Bronchial epithelial cell (primary cell): ENCODE data around the gene HOXA3. TPM values are rescaled to one million over a fixed set of nuclear protein-coding genes. Genes with fewer than 3 reads are reported as not detected.

Source experiments
- DNase-seq: peaks from one replicate; pipeline ENCODE4 v3.0.0-alpha.2; 2010; ENCODE audit warnings: low read depth
- FAIRE-seq: peaks from 2 replicates; lab custom pipeline; 2011; peaks lifted over from hg19 to GRCh38; lab: Jason Lieb, UNC
- H3K27me3 ChIP-seq: 2 replicates; pipeline ENCODE4 v1.5.1; 2011; ENCODE audit warnings: low read length; ENCODE audit not compliant: control insufficient read depth, insufficient read depth
- H3K36me3 ChIP-seq: 2 replicates; pipeline ENCODE4 v1.5.1; 2011; ENCODE audit warnings: low read length; ENCODE audit not compliant: control insufficient read depth, insufficient read depth
- H3K4me3 ChIP-seq: 2 replicates; pipeline ENCODE4 v1.5.1; 2011; ENCODE audit warnings: mild to moderate bottlenecking, low read depth, low read length, control low read depth
- CTCF ChIP-seq: IDR thresholded peaks from 2 replicates; pipeline ENCODE4 v1.5.1; 2011; ENCODE audit warnings: mild to moderate bottlenecking, moderate library complexity, low read length, control low read depth, inconsistent platforms; ENCODE audit not compliant: insufficient read depth, severe bottlenecking
- total RNA-seq: library from RNA; depleted of rRNA; stranded (reverse); fragments of >200 nt; gene quantifications from 2 replicates; pipeline ENCODE4 v1.2.1, GENCODE V29; 2014

HOXA3 gene
- total RNA-seq, 1 donor from 2014 or later = not detected

DNA sequence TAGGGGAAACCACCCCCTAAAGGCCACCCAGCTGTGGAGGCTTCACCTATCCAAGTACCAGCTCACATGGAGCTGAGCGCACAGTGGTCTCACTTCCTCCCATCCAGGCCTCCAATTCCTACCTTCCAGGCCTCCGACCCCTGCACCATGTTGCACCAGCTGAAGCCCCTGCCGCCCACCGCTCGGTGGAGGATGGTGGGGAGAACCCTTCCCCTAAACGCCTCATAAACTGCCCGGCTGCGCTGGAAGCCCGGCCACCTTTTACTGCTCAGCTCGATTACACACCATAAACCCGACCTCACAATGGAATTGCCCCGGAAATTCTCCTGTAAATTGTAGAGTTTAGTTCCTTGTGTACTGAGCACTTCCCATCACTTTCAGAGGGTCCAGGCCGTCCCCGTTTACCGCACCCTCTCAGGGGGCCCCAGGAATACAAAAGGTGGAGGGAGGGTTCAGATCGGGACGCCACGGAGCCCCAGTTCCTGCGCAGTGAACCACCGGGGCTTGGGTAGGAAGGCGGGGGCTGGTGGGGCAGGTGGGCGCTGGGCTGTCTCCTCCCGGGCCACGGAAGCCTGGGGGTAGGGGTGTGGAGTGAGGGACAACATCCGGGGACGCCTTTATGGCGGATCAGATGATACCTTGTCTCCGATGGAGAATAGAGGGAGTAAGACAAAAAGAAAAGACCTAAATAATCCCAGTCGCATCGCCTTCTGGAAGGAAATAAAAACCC, 5.5 kb upstream of the HOXA3 start:
- no peak for TF ChIP-seq CTCF
- no peaks in the 10 kb centered on the region for H3K36me3 ChIP-seq
- H3K27me3 ChIP-seq = peaks cover 79% of the 10 kb centered on the region
- H3K4me3 ChIP-seq = no peak overlapping the region
- DNase-seq (no peak), FAIRE-seq (no peak)

- Histone ChIP-seq H3K27me3 (peaks cover 87% of the 10 kb centered on the region), H3K36me3 (no peaks in the 10 kb centered on the region), H3K4me3 (no peak overlapping the region)
- no peak for DNase-seq
- FAIRE-seq = no peak
- TF ChIP-seq CTCF = no peak
Observed at GRCh38 chr7:27156916-27157701, 4.7 kb upstream of the HOXA3 start.

GRCh38 chr7:27156508-27156898, 4.1 kb upstream of the HOXA3 start, which contains the start of gene HOXA7:
Gene HOXA7, minus strand, starts transcription at chr7:27156675. Its CDS starts 130 bp downstream, at chr7:27156545.
- no peak for FAIRE-seq
- Histone ChIP-seq H3K27me3 (peaks cover 88% of the 10 kb centered on the region), H3K36me3 (no peaks in the 10 kb centered on the region), H3K4me3 (no peak within 1 kb of the TSS)
- DNase-seq = no peak
- no peak for TF ChIP-seq CTCF

GRCh38 chr7:27155816-27156507, 3.6 kb upstream of the HOXA3 start:
- Histone ChIP-seq H3K4me3 (no peak overlapping the region), H3K27me3 (peaks cover 92% of the 10 kb centered on the region), H3K36me3 (no peaks in the 10 kb centered on the region)
- TF ChIP-seq CTCF = no peak
- FAIRE-seq (no peak), DNase-seq (no peak)

- no peak for FAIRE-seq
Observed at GRCh38 chr7:27154901-27155815, 2.8 kb upstream of the HOXA3 start.

More at GRCh38 chr7:27154901-27155815, 2.8 kb upstream of the HOXA3 start:
- Histone ChIP-seq H3K4me3 (no peak overlapping the region), H3K27me3 (peaks cover 93% of the 10 kb centered on the region), H3K36me3 (no peaks in the 10 kb centered on the region)
- DNase-seq = peak; percentile 31
- TF ChIP-seq CTCF = no peak
